ENCODE results near the gene SLX4IP. TPM values are rescaled to one million over a fixed set of nuclear protein-coding genes. Genes with fewer than 3 reads are reported as not detected.

The SLX4IP gene
- total RNA-seq, 1 experiment from 2014 or later: 11.1 TPM

DNA sequence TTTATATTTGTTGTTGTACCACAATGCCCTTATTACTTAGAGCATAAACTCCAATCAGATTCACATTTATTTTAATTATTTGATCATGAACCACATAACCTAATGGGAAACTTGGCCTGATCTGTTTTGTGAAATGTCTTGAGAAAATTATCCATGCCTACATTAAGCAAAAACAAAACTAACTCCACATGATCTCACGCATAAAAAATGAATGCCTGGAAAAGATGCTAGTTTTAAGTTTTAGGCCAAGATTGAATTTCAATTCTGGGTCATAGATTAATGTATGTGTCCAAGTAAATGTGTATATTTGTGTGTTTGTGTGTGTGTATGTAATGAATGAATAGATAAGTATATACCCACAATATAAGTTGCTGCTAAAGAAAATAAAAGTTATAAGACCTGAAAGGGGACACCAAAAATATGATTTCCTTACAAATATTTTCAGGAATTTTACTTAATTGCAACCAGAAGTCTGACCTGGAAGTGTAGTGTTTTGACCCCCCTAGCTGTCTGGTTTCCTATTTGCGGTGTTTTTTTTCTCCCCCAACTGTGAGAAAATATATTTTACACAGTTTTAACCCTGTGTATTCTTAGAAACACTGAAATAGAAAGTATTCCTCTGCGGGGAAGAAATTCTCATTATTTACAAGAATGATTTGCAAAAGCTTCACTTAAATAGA, 141.4 kb downstream of the SLX4IP start:
- Histone ChIP-seq H3K9me2 (ENCODE audit: insufficient read depth) (no peaks in the 10 kb centered on the region), H4K20me1 (ENCODE audit: insufficient read depth) (no peaks in the 10 kb centered on the region), H3K4me1 (ENCODE audit: control insufficient read depth in 1 of 2, insufficient read depth in 2 of 2, low read length in 2 of 2) (peaks cover 37 to 51% of the 10 kb centered on the region in 2 experiments), H2AFZ (ENCODE audit: low read depth, low read length, poor library complexity, severe bottlenecking) (no peak overlapping the region), H3K79me2 (ENCODE audit: insufficient read depth, low read length) (no peaks in the 10 kb centered on the region), H3K36me3 (ENCODE audit: control insufficient read depth in 1 of 2, insufficient read depth in 2 of 2, low read length in 2 of 2) (no peaks in the 10 kb centered on the region), H3K4me3 (replicated peaks in 1 of 2; ENCODE audit: low read depth in 1 of 2, low read length in 2 of 2) (no peak overlapping the region), H3K27ac (ENCODE audit: low read depth, low read length) (no peak overlapping the region), H3K9me3 (ENCODE audit: control insufficient read depth in 1 of 2, insufficient read depth in 1 of 2, low read depth in 1 of 2, low read length in 2 of 2) (no peaks in the 10 kb centered on the region), H3K27me3 (ENCODE audit: insufficient read depth, low read length) (no peaks in the 10 kb centered on the region), H3K9ac (ENCODE audit: low read length) (no peak overlapping the region), H3K4me2 (ENCODE audit: low read length) (no peak overlapping the region)
- BruUV-seq (replicated peaks): no TSS peak
- ATAC-seq: no peak
- TF ChIP-seq, protein P1, sequence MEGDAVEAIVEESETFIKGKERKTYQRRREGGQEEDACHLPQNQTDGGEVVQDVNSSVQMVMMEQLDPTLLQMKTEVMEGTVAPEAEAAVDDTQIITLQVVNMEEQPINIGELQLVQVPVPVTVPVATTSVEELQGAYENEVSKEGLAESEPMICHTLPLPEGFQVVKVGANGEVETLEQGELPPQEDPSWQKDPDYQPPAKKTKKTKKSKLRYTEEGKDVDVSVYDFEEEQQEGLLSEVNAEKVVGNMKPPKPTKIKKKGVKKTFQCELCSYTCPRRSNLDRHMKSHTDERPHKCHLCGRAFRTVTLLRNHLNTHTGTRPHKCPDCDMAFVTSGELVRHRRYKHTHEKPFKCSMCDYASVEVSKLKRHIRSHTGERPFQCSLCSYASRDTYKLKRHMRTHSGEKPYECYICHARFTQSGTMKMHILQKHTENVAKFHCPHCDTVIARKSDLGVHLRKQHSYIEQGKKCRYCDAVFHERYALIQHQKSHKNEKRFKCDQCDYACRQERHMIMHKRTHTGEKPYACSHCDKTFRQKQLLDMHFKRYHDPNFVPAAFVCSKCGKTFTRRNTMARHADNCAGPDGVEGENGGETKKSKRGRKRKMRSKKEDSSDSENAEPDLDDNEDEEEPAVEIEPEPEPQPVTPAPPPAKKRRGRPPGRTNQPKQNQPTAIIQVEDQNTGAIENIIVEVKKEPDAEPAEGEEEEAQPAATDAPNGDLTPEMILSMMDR (IDR thresholded peaks at IDR 0.05 in 2 of 3, conservative IDR thresholded peaks at IDR 0.05 in 1 of 3; ENCODE audit: borderline replicate concordance in 1 of 3, insufficient read depth in 1 of 3, low read depth in 2 of 3, low read length in 2 of 3): no peak
- TF ChIP-seq EZH2 (IDR thresholded peaks at IDR 0.05) (no peak), EGR1 (IDR thresholded peaks at IDR 0.05; ENCODE audit: low read depth) (no peak), CBX3 (IDR thresholded peaks at IDR 0.05; ENCODE audit: low read depth) (no peak), EZH2phosphoT487 (IDR thresholded peaks at IDR 0.05; ENCODE audit: borderline replicate concordance) (no peak), POLR2A (IDR thresholded peaks at IDR 0.05; ENCODE audit: borderline replicate concordance, extremely low read depth, insufficient read depth, insufficient read length) (no peak), SIN3A (IDR thresholded peaks at IDR 0.05; ENCODE audit: low read depth) (no peak), CEBPB (IDR thresholded peaks at IDR 0.05; ENCODE audit: low read depth) (no peak), ELF1 (IDR thresholded peaks at IDR 0.05; ENCODE audit: borderline replicate concordance, low read depth) (no peak)
- TF ChIP-seq, protein P2, sequence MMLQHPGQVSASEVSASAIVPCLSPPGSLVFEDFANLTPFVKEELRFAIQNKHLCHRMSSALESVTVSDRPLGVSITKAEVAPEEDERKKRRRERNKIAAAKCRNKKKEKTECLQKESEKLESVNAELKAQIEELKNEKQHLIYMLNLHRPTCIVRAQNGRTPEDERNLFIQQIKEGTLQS (IDR thresholded peaks at IDR 0.05): no peak
- ChIA-PET CTCF (no interaction called here), POLR2A (no interaction called here), RAD21 (ENCODE audit: low non-redundant PET in 1 of 2, low total read pairs in 2 of 2, uncharacterized antibody in 2 of 2, unreplicated experiment in 2 of 2) (no interaction called here)
- intact Hi-C loops (cut with micrococcal nuclease): no loop called here
- no peak for DNase-seq (ENCODE audit: low read depth, low spot score)

Measured in HCT116 (cell line).